ENCODE results near the gene RPL13. TPM values are rescaled to one million over a fixed set of nuclear protein-coding genes. Genes with fewer than 3 reads are reported as not detected.
A peak's percentile ranks its signal among the peaks of the same experiment; 100 is the strongest.

The RPL13 gene
- total RNA-seq, 6 experiments from 2014 or later = 684 to 2,810 (median 731) TPM

DNA sequence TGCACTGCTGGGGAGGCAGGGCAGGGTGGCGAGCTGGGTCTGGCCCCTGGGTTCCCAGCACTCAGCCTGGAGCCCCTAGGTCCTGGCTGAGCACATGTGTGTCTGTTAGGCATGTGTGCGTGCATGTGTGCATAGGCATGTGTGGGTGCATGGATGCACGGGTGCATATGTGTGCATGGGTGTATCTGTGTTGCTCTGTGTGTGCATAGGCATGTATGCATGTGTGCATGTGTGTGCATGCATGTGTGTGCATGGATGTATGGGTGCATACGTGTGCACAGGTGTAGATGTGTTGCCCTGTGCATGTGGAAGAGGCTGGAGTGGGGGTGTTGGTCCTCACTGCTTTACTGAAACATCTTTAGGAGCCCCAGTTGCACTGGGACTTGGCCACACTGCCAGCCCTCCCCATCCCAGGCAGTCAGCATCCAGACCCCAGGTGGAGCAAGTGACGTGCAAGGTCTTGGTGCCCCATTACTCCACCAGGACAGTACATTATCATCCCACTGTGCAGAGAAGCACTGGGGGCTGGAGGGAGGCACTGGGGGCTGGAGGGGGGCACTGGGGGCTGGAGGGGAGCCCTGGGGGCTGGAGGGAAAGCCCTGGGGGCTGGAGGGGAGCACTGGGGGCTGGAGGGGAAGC is 42.6 kb downstream of the RPL13 start:
- DNase-seq = no peak
- peak in 2 of 4 donors; percentile 8 to 12 for ATAC-seq
- Histone ChIP-seq H3K36me3 (no peaks in the 10 kb centered on the region), H3K4me1 (no peaks in the 10 kb centered on the region), H3K27me3 (no peaks in the 10 kb centered on the region), H3K27ac (no peak overlapping the region), H3K9me3 (no peaks in the 10 kb centered on the region), H3K4me3 (no peak overlapping the region)
- no peak for TF ChIP-seq POLR2A (IDR thresholded peaks at IDR 0.05)
- no peak for TF ChIP-seq CTCF (IDR thresholded peaks at IDR 0.05)
- WGBS (ENCODE audit: insufficient coverage, low coverage, low lambda C conversion rate, missing lambda C conversion rate) = no CpG with 5 or more reads among the region's 5 CpGs
- intact Hi-C loops (cut with DNase I) = no loop called here

- no peak for DNase-seq
- WGBS (ENCODE audit: insufficient coverage, low coverage, low lambda C conversion rate, missing lambda C conversion rate) = 69% methylated on average over 7 of the region's 16 CpGs
- H3K36me3 ChIP-seq = no peaks in the 10 kb centered on the region
- no peaks in the 10 kb centered on the region for H3K9me3 ChIP-seq
- TF ChIP-seq CTCF (IDR thresholded peaks at IDR 0.05) = no peak
- no peak for TF ChIP-seq POLR2A (IDR thresholded peaks at IDR 0.05)
- intact Hi-C loops (cut with DNase I) = no loop called here
- H3K27me3 ChIP-seq = no peaks in the 10 kb centered on the region
- no peak overlapping the region for H3K4me3 ChIP-seq
- H3K27ac ChIP-seq = no peak overlapping the region
- H3K4me1 ChIP-seq = no peaks in the 10 kb centered on the region
- ATAC-seq = no peak
Observed at GRCh38 chr16:89604764-89605163, 44.3 kb downstream of the RPL13 start.

DNA sequence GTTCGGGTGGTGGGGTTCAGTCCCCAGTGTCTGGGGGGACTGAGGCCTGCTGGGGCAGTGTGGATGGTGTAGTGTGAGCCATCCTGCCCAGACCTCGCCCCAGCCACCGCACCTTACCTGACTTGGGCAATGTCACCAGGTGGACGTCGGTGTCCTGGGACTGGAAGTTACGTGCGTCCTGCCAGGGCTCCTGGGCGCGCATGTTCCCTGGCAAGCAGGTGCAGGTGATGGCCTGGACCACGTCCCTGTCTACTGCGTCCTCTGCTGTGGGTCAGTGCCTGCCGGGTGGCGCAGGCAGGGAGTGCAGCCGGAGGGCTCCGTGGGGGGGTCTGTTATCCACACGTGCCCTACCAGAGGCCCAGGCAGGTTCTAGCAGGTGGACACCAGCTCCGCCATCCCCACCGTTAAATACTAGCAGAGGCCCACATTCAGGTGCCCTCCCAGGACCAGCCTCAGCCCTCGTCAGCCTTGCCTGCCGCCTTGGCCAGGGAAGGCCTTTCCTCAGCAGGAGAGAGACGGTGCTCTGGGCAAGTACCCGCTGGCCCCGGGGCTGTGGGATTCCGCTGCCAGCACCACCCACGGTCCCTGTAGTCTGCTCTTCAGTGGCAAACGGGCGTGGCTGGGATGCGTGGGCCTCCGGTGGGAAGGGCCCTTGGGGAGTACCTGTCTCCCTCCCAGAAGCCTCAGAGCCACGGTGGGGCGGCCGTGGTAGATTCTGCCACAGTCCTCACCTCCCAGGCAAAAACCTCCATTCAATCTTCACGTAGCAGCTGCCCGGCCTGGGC is 44.9 kb downstream of the RPL13 start:
- Histone ChIP-seq H3K4me3 (no peak overlapping the region), H3K27me3 (no peaks in the 10 kb centered on the region), H3K9me3 (no peaks in the 10 kb centered on the region), H3K4me1 (no peaks in the 10 kb centered on the region), H3K27ac (no peak overlapping the region), H3K36me3 (no peaks in the 10 kb centered on the region)
- no peak for TF ChIP-seq POLR2A (IDR thresholded peaks at IDR 0.05)
- TF ChIP-seq CTCF (IDR thresholded peaks at IDR 0.05) = no peak
- no peak for DNase-seq
- no peak for ATAC-seq
- WGBS (ENCODE audit: insufficient coverage, low coverage, low lambda C conversion rate, missing lambda C conversion rate) = 60% methylated on average over 1 of the region's 34 CpGs
- intact Hi-C loops (cut with DNase I) = no loop called here

- Histone ChIP-seq H3K4me1 (no peaks in the 10 kb centered on the region), H3K4me3 (no peak overlapping the region), H3K9me3 (no peaks in the 10 kb centered on the region), H3K27me3 (no peaks in the 10 kb centered on the region), H3K36me3 (no peaks in the 10 kb centered on the region), H3K27ac (no peak overlapping the region)
- DNase-seq = no peak
- intact Hi-C loops (cut with DNase I) = no loop called here
- TF ChIP-seq POLR2A (IDR thresholded peaks at IDR 0.05) (no peak), CTCF (IDR thresholded peaks at IDR 0.05) (no peak)
- no peak for ATAC-seq
- 100% methylated on average over 2 of the region's 9 CpGs for WGBS (ENCODE audit: insufficient coverage, low coverage, low lambda C conversion rate, missing lambda C conversion rate)
Observed at GRCh38 chr16:89606006-89606405, 45.5 kb downstream of the RPL13 start.

All from right lobe of liver (tissue), 6 donors.